OCI-LY1 (cell line): ENCODE data around the gene MRPL42.

ENCODE experiments used
- EZH2 ChIP-seq: fragments of 200-600 bp; sonication (generic), shearing (Covaris generic); IDR thresholded peaks from 2 replicates; pipeline ENCODE4 v1.8.0; 2017; ENCODE audit warnings: borderline replicate concordance, mixed run types, mild to moderate bottlenecking, antibody characterized with exemption, low read length, moderate library complexity, mixed read lengths
- TF ChIP-seq, protein P1 (sequence below): fragments of 200-600 bp; sonication (generic), shearing (Covaris generic); IDR thresholded peaks from 2 replicates; pipeline ENCODE4 v1.5.1; 2017; ENCODE audit warnings: mild to moderate bottlenecking, antibody characterized with exemption, low read length, moderate library complexity, mixed read lengths

DNA sequence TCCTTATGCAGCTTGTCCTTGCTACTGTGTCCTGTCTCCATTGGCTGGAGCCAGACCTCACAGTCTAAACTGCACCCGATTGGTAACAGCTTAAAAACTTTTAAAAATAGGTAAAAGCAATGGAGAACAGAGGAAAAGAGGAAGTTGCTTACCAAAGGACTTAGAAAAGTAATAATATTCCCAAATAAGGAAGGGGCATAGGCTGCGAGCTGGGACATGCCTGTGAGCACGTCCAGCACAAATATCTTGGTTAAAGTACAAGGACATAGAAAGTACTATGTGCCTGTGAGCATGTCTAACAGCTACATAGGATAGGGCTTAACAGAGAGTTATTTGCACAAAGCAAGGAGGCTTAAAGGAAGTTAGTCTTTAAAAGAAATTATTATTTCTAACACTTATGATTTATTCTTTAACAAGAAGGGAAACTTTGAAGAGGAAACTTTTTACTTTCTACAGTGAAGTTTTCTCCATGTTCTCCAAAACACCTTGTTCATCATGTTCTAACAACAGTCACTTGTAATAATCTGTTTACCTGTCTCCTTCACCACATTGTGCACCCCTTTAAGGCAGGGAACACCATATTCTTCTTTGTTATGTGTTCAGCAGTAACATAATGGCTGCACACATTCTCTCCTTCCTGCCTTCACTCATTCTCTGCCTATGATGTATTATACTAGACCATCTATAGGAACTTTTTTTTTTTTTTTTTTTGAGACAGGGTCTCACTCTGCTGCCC, 15.7 kb upstream of the MRPL42 start:
- TF ChIP-seq, protein P1, sequence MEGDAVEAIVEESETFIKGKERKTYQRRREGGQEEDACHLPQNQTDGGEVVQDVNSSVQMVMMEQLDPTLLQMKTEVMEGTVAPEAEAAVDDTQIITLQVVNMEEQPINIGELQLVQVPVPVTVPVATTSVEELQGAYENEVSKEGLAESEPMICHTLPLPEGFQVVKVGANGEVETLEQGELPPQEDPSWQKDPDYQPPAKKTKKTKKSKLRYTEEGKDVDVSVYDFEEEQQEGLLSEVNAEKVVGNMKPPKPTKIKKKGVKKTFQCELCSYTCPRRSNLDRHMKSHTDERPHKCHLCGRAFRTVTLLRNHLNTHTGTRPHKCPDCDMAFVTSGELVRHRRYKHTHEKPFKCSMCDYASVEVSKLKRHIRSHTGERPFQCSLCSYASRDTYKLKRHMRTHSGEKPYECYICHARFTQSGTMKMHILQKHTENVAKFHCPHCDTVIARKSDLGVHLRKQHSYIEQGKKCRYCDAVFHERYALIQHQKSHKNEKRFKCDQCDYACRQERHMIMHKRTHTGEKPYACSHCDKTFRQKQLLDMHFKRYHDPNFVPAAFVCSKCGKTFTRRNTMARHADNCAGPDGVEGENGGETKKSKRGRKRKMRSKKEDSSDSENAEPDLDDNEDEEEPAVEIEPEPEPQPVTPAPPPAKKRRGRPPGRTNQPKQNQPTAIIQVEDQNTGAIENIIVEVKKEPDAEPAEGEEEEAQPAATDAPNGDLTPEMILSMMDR = no peak
- TF ChIP-seq EZH2 = no peak
